Epithelial cell of proximal tubule (primary cell): ENCODE results near the gene TPCN1. TPM values are rescaled to one million over a fixed set of nuclear protein-coding genes. Genes with fewer than 3 reads are reported as not detected.
A peak's percentile ranks its signal among the peaks of the same experiment; 100 is the strongest.

Source experiments
- DNase-seq: peaks from one replicate; pipeline ENCODE4 v3.0.0-alpha.2; 2011; ENCODE audit warnings: low read depth
- H3K4me3 ChIP-seq: 2 replicates; pipeline ENCODE4 v1.5.1; 2011; ENCODE audit warnings: low read depth, mild to moderate bottlenecking, low read length
- total RNA-seq: library from RNA; depleted of rRNA; stranded (reverse); fragments of >200 nt; gene quantifications from 2 replicates; pipeline ENCODE4 v1.2.3, GENCODE V29; 2015
- TF ChIP-seq, protein P1 (sequence below): conservative IDR thresholded peaks from 2 replicates; pipeline ENCODE4 v1.5.1; 2012; ENCODE audit warnings: low read depth, mild to moderate bottlenecking, low read length

Gene TPCN1
- total RNA-seq, 1 donor from 2014 or later = 32.0 TPM

DNA sequence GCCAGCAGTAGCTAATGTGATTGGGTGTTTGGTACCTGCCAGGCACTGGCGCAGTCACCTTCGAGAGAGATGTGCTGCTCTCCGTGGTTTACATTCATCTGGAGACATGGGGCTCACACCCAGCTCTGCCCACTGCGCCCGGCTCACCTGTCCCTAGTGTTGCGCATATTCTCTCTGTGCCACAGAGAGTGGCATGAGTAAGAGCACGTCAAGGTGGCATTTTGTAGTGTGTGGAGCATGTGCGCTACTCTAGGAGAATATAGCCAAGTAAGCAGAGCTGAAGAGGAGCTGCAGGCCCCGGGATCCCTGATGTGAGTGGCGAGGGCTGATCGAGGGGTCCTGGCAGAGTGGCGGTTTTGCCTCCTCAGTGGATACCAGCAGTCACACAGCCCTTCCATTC is 46.9 kb downstream of the TPCN1 start:
- DNase-seq = no peak
- no peak overlapping the region for H3K4me3 ChIP-seq
- TF ChIP-seq, protein P1, sequence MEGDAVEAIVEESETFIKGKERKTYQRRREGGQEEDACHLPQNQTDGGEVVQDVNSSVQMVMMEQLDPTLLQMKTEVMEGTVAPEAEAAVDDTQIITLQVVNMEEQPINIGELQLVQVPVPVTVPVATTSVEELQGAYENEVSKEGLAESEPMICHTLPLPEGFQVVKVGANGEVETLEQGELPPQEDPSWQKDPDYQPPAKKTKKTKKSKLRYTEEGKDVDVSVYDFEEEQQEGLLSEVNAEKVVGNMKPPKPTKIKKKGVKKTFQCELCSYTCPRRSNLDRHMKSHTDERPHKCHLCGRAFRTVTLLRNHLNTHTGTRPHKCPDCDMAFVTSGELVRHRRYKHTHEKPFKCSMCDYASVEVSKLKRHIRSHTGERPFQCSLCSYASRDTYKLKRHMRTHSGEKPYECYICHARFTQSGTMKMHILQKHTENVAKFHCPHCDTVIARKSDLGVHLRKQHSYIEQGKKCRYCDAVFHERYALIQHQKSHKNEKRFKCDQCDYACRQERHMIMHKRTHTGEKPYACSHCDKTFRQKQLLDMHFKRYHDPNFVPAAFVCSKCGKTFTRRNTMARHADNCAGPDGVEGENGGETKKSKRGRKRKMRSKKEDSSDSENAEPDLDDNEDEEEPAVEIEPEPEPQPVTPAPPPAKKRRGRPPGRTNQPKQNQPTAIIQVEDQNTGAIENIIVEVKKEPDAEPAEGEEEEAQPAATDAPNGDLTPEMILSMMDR = no peak

DNA sequence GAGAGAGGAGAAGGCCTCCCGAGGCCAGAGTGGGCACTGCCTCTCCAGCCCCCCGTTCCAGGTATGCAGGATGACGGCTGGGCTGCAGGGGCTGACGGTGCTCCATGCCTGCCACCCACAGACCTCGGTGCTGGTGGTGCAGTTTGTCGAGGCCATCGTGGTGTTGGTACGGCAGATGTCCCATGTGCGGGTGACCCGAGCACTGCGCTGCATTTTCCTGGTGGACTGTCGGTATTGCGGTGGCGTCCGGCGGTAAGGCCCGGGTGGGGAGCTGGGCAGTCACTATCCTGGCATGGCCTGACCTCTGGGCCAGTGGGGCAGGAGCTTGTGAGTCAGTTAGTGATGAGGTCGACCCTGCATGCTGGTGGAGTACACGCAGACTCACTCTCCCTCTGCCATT is 47.4 kb downstream of the TPCN1 start:
- TF ChIP-seq, protein P1 = no peak
- no peak for DNase-seq
- H3K4me3 ChIP-seq = no peak overlapping the region

DNA sequence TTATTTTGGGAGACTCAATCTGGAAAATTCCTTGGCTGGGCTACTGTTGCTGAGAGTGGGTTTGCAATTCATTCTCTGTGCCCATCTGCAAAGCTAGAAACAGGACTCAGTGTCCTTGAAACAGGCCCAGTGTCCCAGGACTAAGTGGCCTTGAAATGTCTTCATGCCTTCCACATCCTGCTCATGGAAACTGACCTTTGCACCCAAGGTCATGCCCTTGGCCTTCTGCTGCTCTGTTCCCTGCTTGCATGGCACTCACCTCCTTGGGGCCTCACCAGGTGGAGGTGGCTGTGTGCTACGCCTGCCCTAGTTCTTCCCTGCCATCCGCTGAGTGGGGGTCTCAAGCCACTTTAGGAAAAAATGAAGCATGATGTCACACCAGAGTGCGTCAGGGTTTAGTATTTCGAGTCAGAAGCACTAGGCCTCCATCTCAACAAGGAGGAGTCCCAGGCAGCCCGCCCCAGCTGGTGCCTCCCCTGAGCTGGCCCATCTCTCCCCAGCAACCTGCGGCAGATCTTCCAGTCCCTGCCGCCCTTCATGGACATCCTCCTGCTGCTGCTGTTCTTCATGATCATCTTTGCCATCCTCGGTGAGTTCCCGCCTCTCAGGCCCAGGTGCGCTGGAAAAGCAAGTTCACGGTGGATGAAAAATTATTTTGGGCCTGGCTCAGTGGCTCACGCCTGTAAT is 48.1 kb downstream of the TPCN1 start:
- TF ChIP-seq, protein P1 = no peak
- DNase-seq = no peak
- no peak overlapping the region for H3K4me3 ChIP-seq

DNA sequence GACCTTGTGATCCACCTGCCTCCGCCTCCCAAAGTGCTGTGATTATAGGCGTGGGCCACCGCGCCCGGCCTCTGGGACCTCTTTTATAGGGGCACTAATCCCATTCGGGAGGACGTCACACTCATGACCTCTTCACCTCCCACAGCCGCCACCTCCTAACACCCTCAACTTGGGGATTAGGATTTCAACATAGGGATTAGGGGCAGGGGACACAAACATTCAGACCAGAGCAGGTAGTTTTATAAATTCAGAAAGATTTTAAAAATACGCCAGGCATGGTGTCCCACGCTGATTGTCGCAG is 49.4 kb downstream of the TPCN1 start:
- TF ChIP-seq, protein P1 = no peak

DNA sequence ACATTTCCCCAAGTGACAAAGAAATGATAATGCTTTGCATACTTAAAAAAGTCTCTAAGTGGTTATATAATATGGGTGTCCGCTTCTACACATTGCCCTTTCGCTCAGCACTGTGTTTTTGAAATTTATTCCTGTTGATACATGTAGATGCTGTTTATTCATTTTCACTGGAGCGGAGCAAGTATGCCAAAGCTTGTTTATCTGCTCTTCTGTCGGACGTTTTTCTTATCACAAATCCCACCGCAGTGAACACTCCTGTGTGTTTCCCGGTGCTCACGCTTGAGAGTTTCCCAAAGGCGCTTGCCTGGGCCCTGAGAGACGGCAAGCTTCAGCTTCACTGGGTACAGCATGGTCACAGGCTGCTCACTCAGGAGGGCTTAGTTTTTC is 50.2 kb downstream of the TPCN1 start:
- H3K4me3 ChIP-seq = no peak overlapping the region
- DNase-seq = no peak
- TF ChIP-seq, protein P1 = no peak

More for the DNA sequence above, 49.4 kb downstream of the TPCN1 start:
- DNase-seq = no peak
- no peak overlapping the region for H3K4me3 ChIP-seq

DNA sequence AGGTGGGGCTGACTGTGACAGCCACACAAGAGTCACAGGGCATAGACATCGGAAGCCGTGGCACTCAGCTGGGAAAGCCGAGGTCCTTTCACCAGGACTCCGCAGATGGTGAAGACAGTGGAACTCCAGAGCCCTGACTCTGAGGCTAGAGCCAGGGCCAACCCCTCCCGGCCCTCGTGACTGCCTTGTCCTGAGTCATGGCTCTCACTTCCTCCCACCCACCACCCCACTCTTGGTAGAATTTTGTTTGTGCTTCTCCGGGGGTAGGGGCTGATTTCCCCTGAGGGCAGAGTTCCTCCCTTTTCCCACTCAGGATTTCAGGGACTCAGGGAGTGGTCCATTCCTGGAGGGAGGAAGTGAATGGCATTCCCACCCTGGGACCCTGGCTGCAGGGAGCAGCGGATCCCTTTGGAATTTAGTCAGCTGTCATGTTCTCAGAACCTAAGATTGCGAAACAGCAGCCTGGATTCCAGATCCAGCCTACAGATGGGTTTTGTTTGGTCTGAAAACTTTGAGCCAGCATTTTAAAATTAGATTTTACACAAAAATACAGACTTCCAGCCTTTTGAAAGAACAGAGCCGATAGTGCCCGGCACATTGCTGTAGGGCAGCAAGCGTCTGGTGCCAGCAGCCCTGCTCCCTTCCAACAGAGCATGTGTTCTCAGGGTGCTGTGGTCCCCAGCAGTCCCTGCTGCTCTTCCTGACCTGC is 50.7 kb downstream of the TPCN1 start:
- no peak overlapping the region for H3K4me3 ChIP-seq
- DNase-seq = peak; percentile 23
- TF ChIP-seq, protein P1 = no peak
